Measurements from ENCODE around the gene SNX13.

DNA sequence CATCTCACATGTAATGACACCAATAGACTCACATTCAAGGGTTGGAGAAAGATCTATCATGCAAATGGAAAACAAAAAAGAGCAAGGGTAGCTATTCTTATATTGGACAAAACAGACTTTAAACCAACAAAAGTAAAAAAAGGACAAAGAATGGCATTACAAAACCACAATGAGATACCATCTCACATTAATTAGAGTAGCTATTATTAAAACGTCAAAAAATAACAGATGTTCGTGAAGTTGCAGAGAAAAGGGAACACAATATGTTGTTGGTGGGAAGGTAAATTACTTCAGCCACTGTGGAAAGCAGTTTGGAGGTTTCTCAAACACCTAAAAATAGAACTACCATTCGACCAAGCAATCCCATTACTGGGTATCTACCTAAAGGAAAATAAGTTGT, 197.0 kb downstream of the SNX13 start:
- TF ChIP-seq, protein P1, sequence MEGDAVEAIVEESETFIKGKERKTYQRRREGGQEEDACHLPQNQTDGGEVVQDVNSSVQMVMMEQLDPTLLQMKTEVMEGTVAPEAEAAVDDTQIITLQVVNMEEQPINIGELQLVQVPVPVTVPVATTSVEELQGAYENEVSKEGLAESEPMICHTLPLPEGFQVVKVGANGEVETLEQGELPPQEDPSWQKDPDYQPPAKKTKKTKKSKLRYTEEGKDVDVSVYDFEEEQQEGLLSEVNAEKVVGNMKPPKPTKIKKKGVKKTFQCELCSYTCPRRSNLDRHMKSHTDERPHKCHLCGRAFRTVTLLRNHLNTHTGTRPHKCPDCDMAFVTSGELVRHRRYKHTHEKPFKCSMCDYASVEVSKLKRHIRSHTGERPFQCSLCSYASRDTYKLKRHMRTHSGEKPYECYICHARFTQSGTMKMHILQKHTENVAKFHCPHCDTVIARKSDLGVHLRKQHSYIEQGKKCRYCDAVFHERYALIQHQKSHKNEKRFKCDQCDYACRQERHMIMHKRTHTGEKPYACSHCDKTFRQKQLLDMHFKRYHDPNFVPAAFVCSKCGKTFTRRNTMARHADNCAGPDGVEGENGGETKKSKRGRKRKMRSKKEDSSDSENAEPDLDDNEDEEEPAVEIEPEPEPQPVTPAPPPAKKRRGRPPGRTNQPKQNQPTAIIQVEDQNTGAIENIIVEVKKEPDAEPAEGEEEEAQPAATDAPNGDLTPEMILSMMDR (conservative IDR thresholded peaks at IDR 0.05 in 1 of 2, IDR thresholded peaks at IDR 0.05 in 1 of 2; ENCODE audit: extremely low read depth in 1 of 2, insufficient read depth in 1 of 2, low read depth in 1 of 2, low read length in 2 of 2): no peak
- TF ChIP-seq EZH2 (IDR thresholded peaks at IDR 0.05; ENCODE audit: borderline replicate concordance, low read length): no peak

Measured in mammary epithelial cell (primary cell).